Stomach (tissue), 4 donors: ENCODE results near the gene UGT1A6.

Source experiments
- CTCF ChIP-seq, 7 experiments: fragments of 450-650 bp in 4 of 7; fragments of 200-600 bp in 3 of 7; sonication (generic) in 3 of 7; IDR thresholded peaks; one replicate each; pipeline ENCODE4 v1.5.1; 2016 to 2019; ENCODE audit warnings: antibody characterized with exemption in 7 of 7, control low read depth in 2 of 7, mild to moderate bottlenecking in 1 of 7
- EP300 ChIP-seq: sonication (generic); formaldehyde crosslinking; IDR thresholded peaks from one replicate; pipeline ENCODE4 v1.6.1; 2017; ENCODE audit warnings: antibody characterized with exemption
- POLR2A ChIP-seq, 4 donors: fragments of 450-650 bp; IDR thresholded peaks; one replicate each; pipeline ENCODE4 v1.6.1; 2016; ENCODE audit warnings: antibody characterized with exemption in 4 of 4, control low read depth in 2 of 4, mild to moderate bottlenecking in 1 of 4, moderate library complexity in 1 of 4
- POLR2AphosphoS5 ChIP-seq, 3 donors: sonication (generic); formaldehyde crosslinking; IDR thresholded peaks; one replicate each; pipeline ENCODE4 v1.6.1; 2016; ENCODE audit warnings: antibody characterized with exemption in 3 of 3

- no peak for TF ChIP-seq CTCF (IDR thresholded peaks at IDR 0.05)
- TF ChIP-seq POLR2A (IDR thresholded peaks at IDR 0.05), result no peak
- TF ChIP-seq EP300, result no peak
- TF ChIP-seq POLR2AphosphoS5 (IDR thresholded peaks at IDR 0.05), result no peak
Measured at GRCh38 chr2:233814056-233814835, 121.6 kb downstream of the UGT1A6 start.
